Transverse colon (tissue), 4 donors: ENCODE data around the gene STN1. TPM values are rescaled to one million over a fixed set of nuclear protein-coding genes. Genes with fewer than 3 reads are reported as not detected.

Experiments used
- DNase-seq: peaks from one replicate; pipeline ENCODE4 v3.0.0-alpha.2; 2019
- H3K27ac ChIP-seq, 4 donors: fragments of 200-600 bp; sonication (generic); 2 replicates each; pipeline ENCODE4 v1.5.1; 2016 to 2018; ENCODE audit warnings: inconsistent platforms in 4 of 4
- H3K27me3 ChIP-seq: fragments of 200-600 bp; sonication (generic); 2 replicates; pipeline ENCODE4 v1.5.1; 2017; ENCODE audit warnings: inconsistent platforms
- H3K36me3 ChIP-seq, 4 donors: fragments of 200-600 bp; sonication (generic); 2 replicates each; pipeline ENCODE4 v1.5.1; 2017 to 2019; ENCODE audit warnings: inconsistent platforms in 4 of 4
- H3K4me1 ChIP-seq, 4 donors: fragments of 200-600 bp; sonication (generic); 2 replicates each; pipeline ENCODE4 v1.5.1; 2017 to 2020; ENCODE audit warnings: inconsistent platforms in 4 of 4
- H3K4me3 ChIP-seq, 4 donors: fragments of 200-600 bp; sonication (generic); 1 replicate in 1 of 4; 2 replicates in 3 of 4; pipeline versions ENCODE4 v1.5.1 to v1.6.1; 2017 to 2019; ENCODE audit warnings: inconsistent platforms in 4 of 4
- H3K9me3 ChIP-seq, 2 donors: fragments of 200-600 bp; sonication (generic); 2 replicates each; pipeline ENCODE4 v1.5.1; 2017 to 2019; ENCODE audit warnings: inconsistent platforms in 2 of 2
- EP300 ChIP-seq: sonication (generic); formaldehyde crosslinking; IDR thresholded peaks from one replicate; pipeline ENCODE4 v1.6.1; 2017; ENCODE audit warnings: antibody characterized with exemption, low read depth
- POLR2A ChIP-seq: fragments of 450-650 bp; IDR thresholded peaks from one replicate; pipeline ENCODE4 v1.6.1; 2016; ENCODE audit warnings: antibody characterized with exemption, mild to moderate bottlenecking, moderate library complexity
- POLR2AphosphoS5 ChIP-seq, 3 donors: sonication (generic); formaldehyde crosslinking; IDR thresholded peaks; one replicate each; pipeline ENCODE4 v1.6.1; 2016; ENCODE audit warnings: antibody characterized with exemption in 3 of 3
- whole genome bisulfite sequencing, 2 donors: methylation state at CpG; one replicate each; pipeline ENCODE4 v1.1.5; 2018; ENCODE audit warnings: low coverage in 1 of 2; 5-methylcytosine and 5-hydroxymethylcytosine counted together
- in situ Hi-C, 4 donors: fragments of 200-750 bp; cut with MboI; loops; one replicate each; pipeline versions ENCODE4 v1.15.0 to v1.15.1; 2017; ENCODE audit warnings: low sequenced_read_pairs in 3 of 4, low pct_ligation_motif_present in 1 of 4, low pct_unique_long_range_greater_than_20kb in 1 of 4
- intact Hi-C: fragments of 100-400 bp; cut with DNase I; formaldehyde crosslinking; loops from one replicate; pipeline ENCODE4 v1.15.1; 2023; ENCODE audit warnings: low total_unique reads
- total RNA-seq, 4 donors: library from RNA; depleted of rRNA; stranded (reverse); fragments of >200 nt; gene quantifications; one replicate each; pipeline ENCODE4 v1.1.0, GENCODE V29; 2016
- TF ChIP-seq, protein P1 (sequence below), 5 experiments: fragments of 200-600 bp in 3 of 5; fragments of 450-650 bp in 2 of 5; sonication (generic) in 3 of 5; IDR thresholded peaks; 1 replicate in 2 of 5; 2 replicates in 3 of 5; pipeline ENCODE4 v1.5.1; 2016 to 2017; ENCODE audit warnings: antibody characterized with exemption in 5 of 5, inconsistent platforms in 3 of 5, mild to moderate bottlenecking in 2 of 5, moderate library complexity in 1 of 5

The STN1 gene
- total RNA-seq, 4 donors from 2014 or later, result 20.8 to 31.8 (median 26.4) TPM

DNA sequence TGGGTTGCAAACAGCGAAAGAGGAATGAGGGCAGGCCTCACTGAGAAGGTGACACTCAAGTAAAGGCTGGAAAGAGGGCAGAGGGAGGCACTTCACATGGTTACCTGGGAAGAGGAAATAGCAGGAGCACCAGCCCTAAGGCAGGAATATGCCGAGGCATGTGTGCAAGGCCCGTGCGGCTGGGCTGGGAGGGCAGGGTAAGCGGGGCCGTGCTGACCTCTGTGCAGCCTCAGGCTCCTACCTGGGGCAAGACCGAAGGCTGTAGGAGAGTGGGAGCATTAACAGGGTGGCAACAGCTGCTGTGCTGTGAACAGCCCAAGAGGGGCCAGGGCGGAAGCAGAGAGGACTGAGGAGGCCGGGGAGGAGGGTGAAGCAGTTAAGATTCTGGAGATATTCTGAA lies 38.6 kb downstream of the STN1 start:
- Histone ChIP-seq H3K4me1 (peaks cover 0 to under 1% (median 0%) of the 10 kb centered on the region in 4 donors), H3K4me3 (no peak overlapping the region), H3K9me3 (no peaks in the 10 kb centered on the region), H3K27me3 (no peaks in the 10 kb centered on the region), H3K27ac (no peak overlapping the region), H3K36me3 (peaks cover 0 to 32% (median 6%) of the 10 kb centered on the region in 4 donors)
- intact Hi-C loops, result no loop called here
- 88 to 89% methylated on average over 4 to 9 of the region's 9 CpGs for WGBS, 2 donors
- in situ Hi-C loops, result loop anchor here in 2 of 4 donors (25.0 kb wide), 2 partner anchors 208 to 333 kb away; partner anchors contain the start of gene COL17A1 (in 1 of the 2)
- no peak for DNase-seq
- no peak for TF ChIP-seq POLR2A
- no peak for TF ChIP-seq EP300
- TF ChIP-seq, protein P1, sequence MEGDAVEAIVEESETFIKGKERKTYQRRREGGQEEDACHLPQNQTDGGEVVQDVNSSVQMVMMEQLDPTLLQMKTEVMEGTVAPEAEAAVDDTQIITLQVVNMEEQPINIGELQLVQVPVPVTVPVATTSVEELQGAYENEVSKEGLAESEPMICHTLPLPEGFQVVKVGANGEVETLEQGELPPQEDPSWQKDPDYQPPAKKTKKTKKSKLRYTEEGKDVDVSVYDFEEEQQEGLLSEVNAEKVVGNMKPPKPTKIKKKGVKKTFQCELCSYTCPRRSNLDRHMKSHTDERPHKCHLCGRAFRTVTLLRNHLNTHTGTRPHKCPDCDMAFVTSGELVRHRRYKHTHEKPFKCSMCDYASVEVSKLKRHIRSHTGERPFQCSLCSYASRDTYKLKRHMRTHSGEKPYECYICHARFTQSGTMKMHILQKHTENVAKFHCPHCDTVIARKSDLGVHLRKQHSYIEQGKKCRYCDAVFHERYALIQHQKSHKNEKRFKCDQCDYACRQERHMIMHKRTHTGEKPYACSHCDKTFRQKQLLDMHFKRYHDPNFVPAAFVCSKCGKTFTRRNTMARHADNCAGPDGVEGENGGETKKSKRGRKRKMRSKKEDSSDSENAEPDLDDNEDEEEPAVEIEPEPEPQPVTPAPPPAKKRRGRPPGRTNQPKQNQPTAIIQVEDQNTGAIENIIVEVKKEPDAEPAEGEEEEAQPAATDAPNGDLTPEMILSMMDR (IDR thresholded peaks at IDR 0.05), result no peak
- no peak for TF ChIP-seq POLR2AphosphoS5 (IDR thresholded peaks at IDR 0.05)

DNA sequence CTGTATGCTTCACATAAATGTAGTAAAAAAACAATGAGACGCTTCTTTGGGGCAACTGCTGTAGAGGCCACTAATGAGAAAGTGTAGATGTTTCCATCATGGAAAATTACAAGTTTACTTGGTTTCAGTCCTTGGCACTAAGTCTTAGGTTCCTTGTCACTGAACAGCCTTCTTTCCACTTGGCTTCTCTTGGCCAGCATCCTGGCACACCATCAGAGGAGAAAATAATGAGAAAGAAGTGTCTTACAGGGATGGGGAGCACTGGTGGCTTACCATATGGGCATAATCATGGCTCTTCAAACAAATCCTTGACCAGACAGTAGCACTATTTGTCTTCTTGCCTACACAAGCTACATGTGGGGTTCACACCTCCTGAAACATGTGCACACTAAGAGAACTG lies 40.1 kb downstream of the STN1 start:
- 88 to 100% methylated on average over 1 of the region's 1 CpG for WGBS, 2 donors
- H3K36me3 ChIP-seq, result peaks cover 0 to 32% (median 6%) of the 10 kb centered on the region in 4 donors
- intact Hi-C loops, result no loop called here

DNA sequence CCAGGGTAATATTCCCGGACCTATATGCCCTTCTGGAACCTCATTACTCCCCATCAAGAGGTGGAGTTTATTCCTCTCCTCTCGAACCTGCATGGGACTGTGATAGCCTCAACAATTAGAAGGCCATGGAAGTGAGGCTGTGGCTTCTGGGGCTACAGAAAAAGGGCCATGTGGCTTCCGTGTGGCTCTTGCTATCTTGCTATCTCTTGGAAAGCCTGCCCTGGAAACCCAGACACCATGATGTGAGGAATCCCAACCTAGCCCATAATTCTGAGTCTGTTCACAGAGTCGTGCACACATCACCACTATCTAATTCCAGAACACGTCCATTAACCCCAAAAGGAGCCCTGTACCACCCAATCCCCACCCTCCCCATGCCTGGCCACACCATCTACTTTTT lies 41.8 kb downstream of the STN1 start:
- 84 to 100% methylated on average over 2 to 5 of the region's 5 CpGs for WGBS, 2 donors

More for the DNA sequence above, 40.1 kb downstream of the STN1 start:
- Histone ChIP-seq H3K4me1 (no peaks in the 10 kb centered on the region), H3K4me3 (no peak overlapping the region), H3K27me3 (no peaks in the 10 kb centered on the region), H3K9me3 (no peaks in the 10 kb centered on the region), H3K27ac (no peak overlapping the region)
- no peak for DNase-seq
- in situ Hi-C loops, result loop anchor here in 2 of 4 donors (25.0 kb wide), 2 partner anchors 209 to 334 kb away; partner anchors contain the start of gene COL17A1 (in 1 of the 2)
- TF ChIP-seq POLR2AphosphoS5 (IDR thresholded peaks at IDR 0.05) (no peak), POLR2A (no peak), EP300 (no peak)
- TF ChIP-seq, protein P1 (IDR thresholded peaks at IDR 0.05), result no peak

DNA sequence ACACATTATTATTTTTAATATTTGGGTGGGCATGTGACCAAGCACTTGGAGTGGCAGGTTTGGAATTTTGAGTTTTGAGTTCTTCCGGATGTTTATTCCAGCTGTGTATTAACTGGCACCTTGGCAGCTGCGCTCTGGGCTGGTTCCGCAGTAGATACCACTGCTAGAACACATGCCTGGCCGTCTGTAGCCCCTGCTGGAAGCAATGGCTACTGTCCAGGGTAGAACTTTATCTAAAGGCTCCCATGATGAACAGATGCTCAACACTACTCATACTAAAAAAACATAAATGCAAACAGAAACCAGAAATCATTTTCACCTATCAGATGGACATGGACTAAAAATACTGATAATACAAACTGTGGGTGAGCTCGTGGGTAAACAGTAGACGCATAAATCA lies 43.3 kb downstream of the STN1 start:
- H3K4me3 ChIP-seq, result no peak overlapping the region
- TF ChIP-seq, protein P1 (IDR thresholded peaks at IDR 0.05), result no peak
- no peak for TF ChIP-seq POLR2A
- no peak for TF ChIP-seq EP300
- TF ChIP-seq POLR2AphosphoS5 (IDR thresholded peaks at IDR 0.05), result no peak
- DNase-seq, result no peak
- peaks cover 0 to 15% (median under 1%) of the 10 kb centered on the region in 4 donors for H3K36me3 ChIP-seq
- intact Hi-C loops (no loop called here), in situ Hi-C loops (loop anchor here in 2 of 4 donors (25.0 kb wide), 4 partner anchors 213 to 338 kb away; partner anchors contain the start of gene COL17A1 (in 1 of the 2))
- no peak overlapping the region for H3K27ac ChIP-seq
- H3K27me3 ChIP-seq, result no peaks in the 10 kb centered on the region
- no peaks in the 10 kb centered on the region for H3K4me1 ChIP-seq
- 86 to 88% methylated on average over 6 of the region's 6 CpGs for WGBS, 2 donors
- no peaks in the 10 kb centered on the region for H3K9me3 ChIP-seq

More for the DNA sequence above, 41.8 kb downstream of the STN1 start:
- Histone ChIP-seq H3K4me3 (no peak overlapping the region), H3K27me3 (no peaks in the 10 kb centered on the region), H3K9me3 (no peaks in the 10 kb centered on the region), H3K27ac (no peak overlapping the region), H3K4me1 (no peaks in the 10 kb centered on the region), H3K36me3 (peaks cover 0 to 16% (median 3%) of the 10 kb centered on the region in 4 donors)
- intact Hi-C loops (no loop called here), in situ Hi-C loops (loop anchor here in 2 of 4 donors (25.0 kb wide), 2 partner anchors 211 to 336 kb away; partner anchors contain the start of gene COL17A1 (in 1 of the 2))
- no peak for TF ChIP-seq POLR2A
- TF ChIP-seq POLR2AphosphoS5 (IDR thresholded peaks at IDR 0.05), result no peak
- TF ChIP-seq EP300, result no peak
- TF ChIP-seq, protein P1 (IDR thresholded peaks at IDR 0.05), result no peak
- DNase-seq, result no peak
